HG03520 (cell line): Measurements from ENCODE around the gene PLA2G15.

Experiments used
- ATAC-seq: cut with Tn5 transposase; IDR thresholded peaks from one replicate; pipeline ENCODE4 v1.9.1; 2021; ENCODE audit warnings: mild to moderate bottlenecking, moderate library complexity; ENCODE audit not compliant: unreplicated experiment

The PLA2G15 gene

GRCh38 chr16:68292425-68292824, 47.3 kb downstream of the PLA2G15 start:
- no peak for ATAC-seq

- ATAC-seq, result no peak
Measured at GRCh38 chr16:68296291-68296690, 51.1 kb downstream of the PLA2G15 start.

- no peak for ATAC-seq
Measured at GRCh38 chr16:68296693-68297092, 51.5 kb downstream of the PLA2G15 start.

GRCh38 chr16:68297908-68298307, 52.7 kb downstream of the PLA2G15 start:
- ATAC-seq, result no peak

- no peak for ATAC-seq
Measured at GRCh38 chr16:68298312-68298711, 53.1 kb downstream of the PLA2G15 start.

- ATAC-seq, result no peak
Measured at GRCh38 chr16:68298907-68299561, 53.9 kb downstream of the PLA2G15 start.

GRCh38 chr16:68299571-68300453, 54.6 kb downstream of the PLA2G15 start:
- ATAC-seq, result no peak

- ATAC-seq, result no peak
Measured at GRCh38 chr16:68300734-68301459, 55.7 kb downstream of the PLA2G15 start.

GRCh38 chr16:68306633-68307032, 61.5 kb downstream of the PLA2G15 start:
- ATAC-seq, result no peak

GRCh38 chr16:68309799-68310198, 64.6 kb downstream of the PLA2G15 start:
- no peak for ATAC-seq

GRCh38 chr16:68310437-68310773, 65.2 kb downstream of the PLA2G15 start:
- ATAC-seq, result no peak
